IMR-90 (cell line): Measurements from ENCODE around the gene TIPARP. TPM values are rescaled to one million over a fixed set of nuclear protein-coding genes. Genes with fewer than 3 reads are reported as not detected.
A peak's percentile ranks its signal among the peaks of the same experiment; 100 is the strongest.

Experiments
- ATAC-seq: fragments of 200-7000 bp; cut with Tn5 transposase; 2 replicates; pipeline ENCODE4 v1.9.1; 2020; ENCODE audit warnings: low read depth, mild to moderate bottlenecking, moderate library complexity
- BruUV-seq: library from RNA; stranded (reverse); fragments of 400-500 nt; replicated peaks from 2 replicates; lab custom pipeline; 2021; lab: Mats Ljungman, UMichigan
- CTCF ChIA-PET: fragments of 300-600 bp; formaldehyde crosslinking; extraction: SDS; loops from one replicate; lab custom pipeline; 2021; ENCODE audit warnings: antibody characterized with exemption; lab: Yijun Ruan, JAX
- POLR2A ChIA-PET: fragments of 300-600 bp; sonication (Branson Sonifier 250); formaldehyde crosslinking; loops from one replicate; lab custom pipeline; 2022; ENCODE audit warnings: antibody characterized with exemption; ENCODE audit not compliant: unreplicated experiment; lab: Charles Lee
- DNase-seq: peaks from one replicate; pipeline ENCODE4 v3.0.0; 2013
- H2AFZ ChIP-seq: replicated peaks from 2 replicates; pipeline ENCODE3; 2013; ENCODE audit warnings: low read length, mild to moderate bottlenecking; ENCODE audit not compliant: poor library complexity
- H2AK5ac ChIP-seq: 2 replicates; pipeline ENCODE4 v1.6.1; 2013; ENCODE audit warnings: low read depth, low read length, inconsistent platforms
- H2AK9ac ChIP-seq: replicated peaks from 2 replicates; pipeline ENCODE3; 2013; ENCODE audit warnings: mild to moderate bottlenecking, low read depth, low read length, moderate library complexity; ENCODE audit not compliant: poor library complexity
- H2BK120ac ChIP-seq: 2 replicates; pipeline ENCODE4 v1.6.1; 2013; ENCODE audit warnings: low read depth, low read length, inconsistent platforms
- H2BK15ac ChIP-seq: 3 replicates; pipeline ENCODE4 v1.6.1; 2013; ENCODE audit warnings: low read depth, low read length, inconsistent platforms
- H2BK20ac ChIP-seq: 2 replicates; pipeline ENCODE4 v1.6.1; 2013; ENCODE audit warnings: low read depth, mild to moderate bottlenecking, inconsistent platforms, low read length, moderate library complexity
- H2BK5ac ChIP-seq: 2 replicates; pipeline ENCODE4 v1.6.1; 2013; ENCODE audit warnings: mild to moderate bottlenecking, low read depth, low read length, inconsistent platforms; ENCODE audit not compliant: poor library complexity, severe bottlenecking
- H3K14ac ChIP-seq: replicated peaks from 2 replicates; pipeline ENCODE4 v1.6.1; 2013; ENCODE audit warnings: low read depth, low read length, inconsistent platforms
- H3K18ac ChIP-seq: 2 replicates; pipeline ENCODE4 v1.6.1; 2013; ENCODE audit warnings: low read depth, low read length, control low read depth
- H3K23ac ChIP-seq: 2 replicates; pipeline ENCODE4 v1.6.1; 2013; ENCODE audit warnings: low read depth, low read length, inconsistent platforms
- H3K27ac ChIP-seq: 2 replicates; pipeline ENCODE4 v1.5.1; 2013; ENCODE audit warnings: mild to moderate bottlenecking, control low read depth, low read length; ENCODE audit not compliant: insufficient read depth
- H3K27me3 ChIP-seq: 2 replicates; pipeline ENCODE4 v1.6.1; 2013; ENCODE audit warnings: low read length; ENCODE audit not compliant: control insufficient read depth, insufficient read depth
- H3K36me3 ChIP-seq: 2 replicates; pipeline ENCODE4 v1.6.1; 2013; ENCODE audit warnings: low read length, mixed read lengths; ENCODE audit not compliant: control insufficient read depth, insufficient read depth
- H3K4ac ChIP-seq: 2 replicates; pipeline ENCODE4 v1.6.1; 2013; ENCODE audit warnings: low read depth, low read length, inconsistent platforms
- H3K4me1 ChIP-seq: 2 replicates; pipeline ENCODE4 v1.6.1; 2013; ENCODE audit warnings: low read length, mixed read lengths; ENCODE audit not compliant: control insufficient read depth, insufficient read depth
- H3K4me2 ChIP-seq: 2 replicates; pipeline ENCODE4 v1.6.1; 2013; ENCODE audit warnings: low read depth, mild to moderate bottlenecking, control low read depth, low read length, moderate library complexity
- H3K4me3 ChIP-seq: 2 replicates; pipeline ENCODE4 v1.5.1; 2013; ENCODE audit warnings: low read depth, mild to moderate bottlenecking, control low read depth, low read length, moderate library complexity; ENCODE audit not compliant: insufficient read depth
- H3K56ac ChIP-seq: 2 replicates; pipeline ENCODE4 v1.6.1; 2013; ENCODE audit warnings: low read length, inconsistent platforms; ENCODE audit not compliant: insufficient read depth; ENCODE audit errors: extremely low read depth
- H3K79me1 ChIP-seq, 2 experiments: 2 replicates each; pipeline ENCODE4 v1.6.1; 2013; ENCODE audit warnings: low read length in 2 of 2, inconsistent platforms in 1 of 2, low read depth in 1 of 2
- H3K9ac ChIP-seq: 2 replicates; pipeline ENCODE4 v1.6.1; 2013; ENCODE audit warnings: low read depth, low read length, control low read depth
- H3K9me1 ChIP-seq: 2 replicates; pipeline ENCODE4 v1.6.1; 2013; ENCODE audit warnings: low read length, inconsistent platforms; ENCODE audit not compliant: insufficient read depth
- H3K9me3 ChIP-seq: 2 replicates; pipeline ENCODE4 v1.6.1; 2013; ENCODE audit warnings: low read length; ENCODE audit not compliant: control insufficient read depth, insufficient read depth
- H4K20me1 ChIP-seq: 2 replicates; pipeline ENCODE4 v1.6.1; 2013; ENCODE audit warnings: low read length, inconsistent platforms; ENCODE audit not compliant: insufficient read depth
- H4K5ac ChIP-seq: 2 replicates; pipeline ENCODE4 v1.6.1; 2013; ENCODE audit warnings: mild to moderate bottlenecking, low read depth, low read length, control low read depth
- H4K8ac ChIP-seq, 2 experiments: 2 replicates each; pipeline ENCODE4 v1.6.1; 2013; ENCODE audit warnings: low read depth in 2 of 2, low read length in 2 of 2, control low read depth in 1 of 2, inconsistent platforms in 1 of 2
- H4K91ac ChIP-seq: 2 replicates; pipeline ENCODE4 v1.6.1; 2013; ENCODE audit warnings: low read depth, low read length, inconsistent platforms; ENCODE audit not compliant: insufficient read depth
- BHLHE40 ChIP-seq: fragments of 150-350 bp; IDR thresholded peaks from 2 replicates; pipeline ENCODE4 v1.6.1; 2016; ENCODE audit warnings: mild to moderate bottlenecking, low read depth, low read length
- CEBPB ChIP-seq: IDR thresholded peaks from 2 replicates; pipeline ENCODE4 v1.6.1; 2012; ENCODE audit warnings: low read depth, low read length, improper control_type of control experiment
- MAFK ChIP-seq: IDR thresholded peaks from 2 replicates; pipeline ENCODE4 v1.6.1; 2012; ENCODE audit warnings: low read depth, low read length, improper control_type of control experiment
- MAZ ChIP-seq: IDR thresholded peaks from 2 replicates; pipeline ENCODE4 v1.6.1; 2012; ENCODE audit warnings: low read depth, mild to moderate bottlenecking, low read length, improper control_type of control experiment, moderate library complexity, borderline replicate concordance
- MXI1 ChIP-seq: IDR thresholded peaks from 2 replicates; pipeline ENCODE4 v1.6.1; 2012; ENCODE audit warnings: low read depth, mild to moderate bottlenecking, low read length, moderate library complexity, borderline replicate concordance
- NFE2L2 ChIP-seq: fragments of 150-350 bp; IDR thresholded peaks from 2 replicates; pipeline ENCODE4 v1.6.1; 2016; ENCODE audit warnings: low read depth, mild to moderate bottlenecking, low read length
- POLR2A ChIP-seq: IDR thresholded peaks from 2 replicates; pipeline ENCODE4 v1.6.1; 2012; ENCODE audit warnings: mild to moderate bottlenecking, low read depth, low read length
- RAD21 ChIP-seq: IDR thresholded peaks from 2 replicates; pipeline ENCODE4 v1.6.1; 2012; ENCODE audit warnings: low read length, improper control_type of control experiment
- RCOR1 ChIP-seq: IDR thresholded peaks from 2 replicates; pipeline ENCODE4 v1.6.1; 2012; ENCODE audit warnings: mild to moderate bottlenecking, low read length, improper control_type of control experiment; ENCODE audit not compliant: insufficient replicate concordance
- RFX5 ChIP-seq: IDR thresholded peaks from 2 replicates; pipeline ENCODE4 v1.8.0; 2012; ENCODE audit warnings: low read depth, mild to moderate bottlenecking, low read length, moderate library complexity
- SMC3 ChIP-seq: fragments of 150-350 bp; IDR thresholded peaks from 2 replicates; pipeline ENCODE4 v1.6.1; 2016; ENCODE audit warnings: low read depth, mild to moderate bottlenecking, antibody characterized with exemption, low read length, moderate library complexity
- WGBS, 2 experiments: methylation state at CpG; one replicate each; pipeline versions ENCODE4 v1.1.5 to v1.1.7; 2013; ENCODE audit warnings: missing lambda C conversion rate in 2 of 2; ENCODE audit not compliant: insufficient read length in 1 of 2; ENCODE audit errors: extremely low coverage in 2 of 2; 5-methylcytosine and 5-hydroxymethylcytosine counted together
- dilution Hi-C: fragments of 300-500 bp; cut with HindIII; formaldehyde crosslinking; loops from one replicate; pipeline ENCODE4 v1.14.3; 2018; ENCODE audit warnings: low sequenced_read_pairs; ENCODE audit not compliant: unreplicated experiment
- in situ Hi-C: fragments of 300-500 bp; cut with MboI; formaldehyde crosslinking; loops from 3 replicates; pipeline ENCODE4 v1.14.3; 2019; ENCODE audit warnings: low sequenced_read_pairs, inconsistent platforms, mixed read lengths
- intact Hi-C: fragments of 100-400 bp; cut with micrococcal nuclease; formaldehyde crosslinking; loops from 2 replicates; pipeline ENCODE4 v1.10.0; 2022
- polyA plus RNA-seq, 3 experiments: library from polyadenylated mRNA; depleted of rRNA; stranded (reverse); fragments of >200 nt; gene quantifications; 2 replicates each; pipeline ENCODE4 v1.2.3, GENCODE V29; 2012; ENCODE audit warnings: low replicate concordance in 1 of 3
- total RNA-seq: library from RNA; depleted of rRNA; stranded (reverse); fragments of >200 nt; gene quantifications from 2 replicates; pipeline ENCODE4 v1.2.3, GENCODE V29; 2012
- TF ChIP-seq, protein P1 (sequence below): conservative IDR thresholded peaks from 2 replicates; pipeline ENCODE4 v1.5.1; 2012; ENCODE audit warnings: mild to moderate bottlenecking, low read depth, low read length, improper control_type of control experiment
- TF ChIP-seq, protein P2 (sequence below): fragments of 150-350 bp; IDR thresholded peaks from 2 replicates; pipeline ENCODE4 v1.6.1; 2017; ENCODE audit warnings: mild to moderate bottlenecking, antibody characterized with exemption, low read length, low read depth
- TF ChIP-seq, protein P3 (sequence below): fragments of 150-350 bp; IDR thresholded peaks from 2 replicates; pipeline ENCODE4 v1.6.1; 2016; ENCODE audit warnings: low read depth, mild to moderate bottlenecking, low read length, moderate library complexity, borderline replicate concordance

The TIPARP gene
- total and polyA plus RNA-seq, 2 of the 4 experiments (the other 2 are of a cell fraction), result 12.6 to 70.8 TPM

DNA sequence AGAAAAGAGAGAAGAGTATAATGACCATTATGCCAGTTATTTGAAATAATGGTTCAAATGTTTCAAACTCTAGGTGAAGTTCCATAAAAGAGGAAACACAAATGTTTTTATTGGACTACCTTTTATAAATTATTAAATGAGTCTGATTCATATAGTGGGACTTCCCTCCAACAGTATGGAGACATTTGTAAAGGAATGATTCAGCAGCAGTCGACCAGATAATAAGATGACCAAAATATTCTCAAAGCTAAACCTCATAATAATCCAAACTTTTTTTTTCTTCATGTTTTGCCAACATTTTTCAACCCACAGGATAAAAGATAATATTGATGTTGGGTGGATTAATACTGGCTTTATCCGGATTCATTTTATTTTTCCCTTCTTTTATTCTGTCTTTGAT, 18.8 kb downstream of the TIPARP start:
- dilution Hi-C loops, result no loop called here
- H3K4ac ChIP-seq, result peak overlapping the region; percentile 88; the same call in 1 of the 2 replicates
- peaks cover 29% of the 10 kb centered on the region for H3K4me1 ChIP-seq
- no peak overlapping the region for H3K4me2 ChIP-seq
- no peak overlapping the region for H2BK15ac ChIP-seq
- ChIA-PET CTCF (interaction anchor here (0.6 to 0.8 kb wide), 2 partner anchors 222 to 389 kb away, joined by 3 read pairs; no protein-coding TSS in a partner anchor), POLR2A (no interaction called here)
- peak; percentile 33; the same call in 1 of the 2 replicates for ATAC-seq
- H2AK9ac ChIP-seq, result no peak overlapping the region
- H3K56ac ChIP-seq, result peak overlapping the region; percentile 48; the same call in 1 of the 2 replicates
- H2AK5ac ChIP-seq, result no peak overlapping the region
- intact Hi-C loops, result loop anchor here (5.0 kb wide), 1 partner anchor 124 kb away; no protein-coding TSS in a partner anchor
- H3K9me1 ChIP-seq, result peaks cover 10% of the 10 kb centered on the region
- H3K27me3 ChIP-seq, result no peaks in the 10 kb centered on the region
- H3K36me3 ChIP-seq, result peaks cover 27% of the 10 kb centered on the region
- TF ChIP-seq RAD21, result no peak
- 0 out of 2 replicates have a peak, but pooled peaks have one; percentile 18 for TF ChIP-seq MAFK
- TF ChIP-seq SMC3, result no peak
- TF ChIP-seq, protein P1, sequence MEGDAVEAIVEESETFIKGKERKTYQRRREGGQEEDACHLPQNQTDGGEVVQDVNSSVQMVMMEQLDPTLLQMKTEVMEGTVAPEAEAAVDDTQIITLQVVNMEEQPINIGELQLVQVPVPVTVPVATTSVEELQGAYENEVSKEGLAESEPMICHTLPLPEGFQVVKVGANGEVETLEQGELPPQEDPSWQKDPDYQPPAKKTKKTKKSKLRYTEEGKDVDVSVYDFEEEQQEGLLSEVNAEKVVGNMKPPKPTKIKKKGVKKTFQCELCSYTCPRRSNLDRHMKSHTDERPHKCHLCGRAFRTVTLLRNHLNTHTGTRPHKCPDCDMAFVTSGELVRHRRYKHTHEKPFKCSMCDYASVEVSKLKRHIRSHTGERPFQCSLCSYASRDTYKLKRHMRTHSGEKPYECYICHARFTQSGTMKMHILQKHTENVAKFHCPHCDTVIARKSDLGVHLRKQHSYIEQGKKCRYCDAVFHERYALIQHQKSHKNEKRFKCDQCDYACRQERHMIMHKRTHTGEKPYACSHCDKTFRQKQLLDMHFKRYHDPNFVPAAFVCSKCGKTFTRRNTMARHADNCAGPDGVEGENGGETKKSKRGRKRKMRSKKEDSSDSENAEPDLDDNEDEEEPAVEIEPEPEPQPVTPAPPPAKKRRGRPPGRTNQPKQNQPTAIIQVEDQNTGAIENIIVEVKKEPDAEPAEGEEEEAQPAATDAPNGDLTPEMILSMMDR, result no peak
- no peak for TF ChIP-seq RCOR1
- no peak for TF ChIP-seq BHLHE40
- no peak for TF ChIP-seq MAZ
- TF ChIP-seq, protein P2, sequence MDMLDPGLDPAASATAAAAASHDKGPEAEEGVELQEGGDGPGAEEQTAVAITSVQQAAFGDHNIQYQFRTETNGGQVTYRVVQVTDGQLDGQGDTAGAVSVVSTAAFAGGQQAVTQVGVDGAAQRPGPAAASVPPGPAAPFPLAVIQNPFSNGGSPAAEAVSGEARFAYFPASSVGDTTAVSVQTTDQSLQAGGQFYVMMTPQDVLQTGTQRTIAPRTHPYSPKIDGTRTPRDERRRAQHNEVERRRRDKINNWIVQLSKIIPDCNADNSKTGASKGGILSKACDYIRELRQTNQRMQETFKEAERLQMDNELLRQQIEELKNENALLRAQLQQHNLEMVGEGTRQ, result no peak
- 0 out of 2 replicates have a peak, but pooled peaks have one; percentile 56 for TF ChIP-seq NFE2L2
- TF ChIP-seq, protein P3, sequence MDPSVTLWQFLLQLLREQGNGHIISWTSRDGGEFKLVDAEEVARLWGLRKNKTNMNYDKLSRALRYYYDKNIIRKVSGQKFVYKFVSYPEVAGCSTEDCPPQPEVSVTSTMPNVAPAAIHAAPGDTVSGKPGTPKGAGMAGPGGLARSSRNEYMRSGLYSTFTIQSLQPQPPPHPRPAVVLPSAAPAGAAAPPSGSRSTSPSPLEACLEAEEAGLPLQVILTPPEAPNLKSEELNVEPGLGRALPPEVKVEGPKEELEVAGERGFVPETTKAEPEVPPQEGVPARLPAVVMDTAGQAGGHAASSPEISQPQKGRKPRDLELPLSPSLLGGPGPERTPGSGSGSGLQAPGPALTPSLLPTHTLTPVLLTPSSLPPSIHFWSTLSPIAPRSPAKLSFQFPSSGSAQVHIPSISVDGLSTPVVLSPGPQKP, result no peak
- TF ChIP-seq POLR2A, result no peak
- no peak for TF ChIP-seq RFX5
- TF ChIP-seq MXI1, result no peak
- no peak for TF ChIP-seq CEBPB
- peak overlapping the region; percentile 92 for H2BK5ac ChIP-seq
- peak overlapping the region; percentile 49; the same call in 1 of the 2 replicates for H4K91ac ChIP-seq
- H4K20me1 ChIP-seq, result peaks cover 33% of the 10 kb centered on the region; the same call in 1 of the 2 replicates
- H3K79me1 ChIP-seq, result peaks cover 17 to 48% of the 10 kb centered on the region in 2 experiments
- H3K4me3 ChIP-seq, result no peak overlapping the region
- H3K27ac ChIP-seq, result peak overlapping the region; percentile 17; the same call in 1 of the 2 replicates
- H2AFZ ChIP-seq, result no peak overlapping the region
- peak overlapping the region; percentile 45; the same call in 1 of the 2 replicates for H3K18ac ChIP-seq
- H2BK120ac ChIP-seq, result peak overlapping the region; percentile 60
- no peak overlapping the region for H4K5ac ChIP-seq
- DNase-seq, result peak; percentile 79
- no peak overlapping the region for H3K23ac ChIP-seq
- no peak overlapping the region for H3K9ac ChIP-seq
- H3K14ac ChIP-seq, result no peak overlapping the region
- in situ Hi-C loops, result no loop called here
- no peak overlapping the region; a peak in 1 of 4 replicates for H4K8ac ChIP-seq
- no peaks in the 10 kb centered on the region for H3K9me3 ChIP-seq
- WGBS, 2 experiments, result no CpG with 5 or more reads among the region's 2 CpGs
- no TSS peak for BruUV-seq
- 0 out of 2 replicates have a peak overlapping the region, but pooled peaks have one; percentile 62 for H2BK20ac ChIP-seq
